Fibroblast of peridontal ligament (primary cell): ENCODE results near the gene HELZ.
"Not testable (repeated sequence)": the region's sequence is repeated elsewhere in the genome, so short reads cannot be mapped to it uniquely, and the experiment has no call there.

Experiments used
- DNase-seq: peaks from one replicate; pipeline ENCODE4 v3.0.0-alpha.2; 2010; ENCODE audit errors: extremely low read depth

HELZ gene

GRCh38 chr17:67245073-67245693, at the start of gene HELZ:
HELZ (minus strand) TSS chr17:67245196; CDS start chr17:67218804, 26,392 bp downstream.
- DNase-seq = peak; percentile 83

- DNase-seq = peak; percentile 30
Measured at GRCh38 chr17:67293251-67294203, 48.5 kb upstream of the HELZ start.

GRCh38 chr17:67290711-67291291, 45.8 kb upstream of the HELZ start:
- DNase-seq = no peak

- DNase-seq = no peak
Measured at GRCh38 chr17:67290244-67290643, 45.2 kb upstream of the HELZ start.

GRCh38 chr17:67289181-67289876, 44.3 kb upstream of the HELZ start:
- peak; percentile 84 for DNase-seq

- not testable (repeated sequence) for DNase-seq
Measured at GRCh38 chr17:67286826-67287225, 41.8 kb upstream of the HELZ start.

- no peak for DNase-seq
Measured at GRCh38 chr17:67285360-67285759, 40.4 kb upstream of the HELZ start.

- no peak for DNase-seq
Measured at GRCh38 chr17:67283731-67284516, 38.9 kb upstream of the HELZ start.

GRCh38 chr17:67281743-67282142, 36.7 kb upstream of the HELZ start:
- no peak for DNase-seq

GRCh38 chr17:67281053-67281452, 36.1 kb upstream of the HELZ start:
- DNase-seq = peak; percentile 9

- DNase-seq = peak; percentile 58
Measured at GRCh38 chr17:67280279-67280678, 35.3 kb upstream of the HELZ start.

GRCh38 chr17:67279115-67279514, 34.1 kb upstream of the HELZ start:
- no peak for DNase-seq

- DNase-seq = no peak
Measured at GRCh38 chr17:67278363-67278762, 33.4 kb upstream of the HELZ start.

- peak; percentile 24 for DNase-seq
Measured at GRCh38 chr17:67276075-67276474, 31.1 kb upstream of the HELZ start.

- no peak for DNase-seq
Measured at GRCh38 chr17:67274466-67274865, 29.5 kb upstream of the HELZ start.

- DNase-seq = no peak
Measured at GRCh38 chr17:67273900-67274299, 28.9 kb upstream of the HELZ start.

- DNase-seq = no peak
Measured at GRCh38 chr17:67272312-67273047, 27.5 kb upstream of the HELZ start.

- DNase-seq = not testable (repeated sequence)
Measured at GRCh38 chr17:67271187-67271586, 26.2 kb upstream of the HELZ start.

GRCh38 chr17:67270416-67270815, 25.4 kb upstream of the HELZ start:
- DNase-seq = no peak

GRCh38 chr17:67266496-67266895, 21.5 kb upstream of the HELZ start:
- DNase-seq = no peak
